ENCODE results near the gene ZBP1.

The ZBP1 gene

DNA sequence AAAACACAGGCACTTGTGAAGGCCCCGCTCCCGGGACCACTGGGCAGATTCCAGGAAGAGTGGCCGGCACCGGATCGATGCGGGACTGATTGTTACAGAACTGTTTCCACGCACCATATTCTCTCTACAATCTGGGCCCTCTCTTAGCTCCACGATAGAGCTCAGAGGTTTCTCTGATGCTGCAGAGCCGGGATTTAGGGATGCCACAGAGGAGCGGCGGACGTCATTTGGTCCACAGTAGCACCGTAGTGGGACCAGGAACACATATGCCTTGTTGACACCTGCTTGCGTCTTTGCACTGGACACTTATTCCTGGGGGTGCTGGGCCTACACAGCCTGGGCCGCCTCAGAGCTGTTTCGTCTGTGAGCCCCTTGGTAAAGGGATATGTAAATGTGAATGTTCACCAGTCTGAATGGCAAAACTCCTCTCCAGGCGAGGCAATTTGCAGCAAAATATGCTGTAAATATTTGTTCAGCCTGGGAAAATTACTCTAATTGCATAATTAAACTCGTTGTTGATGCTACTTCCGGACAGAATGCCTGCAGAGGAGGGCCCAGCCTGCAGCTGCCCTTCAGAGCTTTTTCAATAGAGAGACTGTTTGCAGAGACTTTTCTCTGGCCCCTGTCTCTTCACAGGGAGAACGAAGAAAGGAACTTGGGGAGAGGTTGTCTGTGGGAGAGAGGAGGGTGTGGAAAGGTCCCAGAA, 49.9 kb downstream of the ZBP1 start:
- no peak for DNase-seq

DNA sequence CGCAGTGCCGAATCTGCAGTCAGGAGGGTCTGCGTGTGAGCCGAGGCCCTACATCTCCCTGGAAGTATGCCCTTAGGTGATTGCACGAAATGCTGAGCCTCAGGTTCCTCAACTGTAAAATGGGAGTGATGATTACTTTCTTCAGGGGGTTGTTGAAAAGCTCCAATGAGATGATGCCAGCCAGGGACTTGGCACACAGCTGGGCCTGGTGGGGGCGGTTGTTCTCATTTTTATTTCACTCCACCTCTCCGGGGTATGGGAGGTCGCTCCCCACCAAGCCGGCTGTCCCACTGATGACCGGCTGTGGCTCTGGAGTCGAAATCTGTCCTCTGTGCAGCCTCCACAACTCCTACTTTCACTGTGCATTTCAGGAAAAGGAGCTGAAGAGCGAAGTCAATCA, 51.3 kb downstream of the ZBP1 start:
- no peak for DNase-seq

DNA sequence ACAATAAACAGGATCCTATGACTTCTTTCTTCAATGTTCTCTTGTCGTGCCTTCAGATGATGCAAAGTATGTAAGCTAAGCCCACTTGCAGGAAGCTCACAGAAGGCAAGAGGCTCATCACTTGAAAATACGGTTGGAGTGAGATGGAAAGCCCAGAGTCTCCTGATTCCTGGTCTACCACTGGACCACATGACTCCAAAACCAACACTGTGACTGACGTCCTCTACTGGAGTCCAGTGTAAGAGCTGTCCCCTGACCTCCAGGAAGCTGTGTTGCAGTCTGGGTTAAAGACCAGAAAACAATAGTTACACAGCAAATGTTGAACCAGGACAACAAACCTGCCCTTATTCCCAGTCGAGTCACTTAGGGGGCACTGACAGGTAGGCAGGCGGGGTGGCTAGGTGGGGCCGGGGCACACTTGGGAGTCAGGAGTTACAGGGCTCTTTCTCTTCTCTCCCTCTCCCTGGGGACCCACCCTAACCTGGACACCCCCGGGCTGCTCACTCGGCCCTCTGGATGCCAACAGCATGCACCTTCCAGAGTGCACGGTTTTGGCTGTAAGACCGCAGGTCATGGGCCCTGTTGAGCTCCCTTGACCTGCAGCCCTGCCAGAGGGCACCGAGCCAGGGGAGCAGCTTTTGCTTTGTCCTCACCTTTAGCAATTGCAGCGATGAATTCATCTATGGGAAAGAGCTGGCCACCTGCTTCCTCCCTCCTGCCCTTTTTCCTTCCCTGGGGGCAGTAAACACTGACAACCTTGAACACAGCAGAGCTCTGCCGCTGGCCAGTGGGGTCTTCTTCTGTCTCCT, 51.9 kb downstream of the ZBP1 start:
- DNase-seq, result no peak

DNA sequence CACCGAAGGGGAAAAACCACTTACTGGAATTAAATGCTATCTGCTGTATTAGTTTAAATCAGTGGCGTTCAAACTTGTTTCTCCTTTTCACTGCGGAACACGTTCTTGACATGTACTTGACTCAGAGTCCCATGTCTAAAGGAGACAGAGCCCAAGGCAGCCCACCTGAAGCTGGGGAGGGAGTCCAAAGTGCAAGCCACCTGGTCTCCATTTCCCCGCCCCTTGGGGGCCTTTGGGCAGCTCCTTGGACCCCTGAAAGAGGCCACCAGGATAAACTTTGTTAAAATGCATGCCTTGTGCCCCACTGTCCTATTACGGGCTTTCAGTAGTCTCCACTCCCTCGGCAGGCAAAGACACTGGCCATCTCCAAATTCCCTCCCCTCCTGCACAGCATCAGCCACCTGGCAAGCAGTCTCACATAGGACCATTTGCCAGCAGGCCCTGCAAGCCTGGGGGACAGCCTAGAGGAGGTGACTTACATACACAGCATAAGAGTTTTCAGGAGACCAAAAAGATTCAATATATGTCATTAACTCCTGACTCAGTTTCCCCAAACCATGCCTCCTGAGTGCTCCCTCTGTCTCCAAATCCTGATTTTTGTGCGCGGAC, 52.7 kb downstream of the ZBP1 start:
- no peak for DNase-seq

DNA sequence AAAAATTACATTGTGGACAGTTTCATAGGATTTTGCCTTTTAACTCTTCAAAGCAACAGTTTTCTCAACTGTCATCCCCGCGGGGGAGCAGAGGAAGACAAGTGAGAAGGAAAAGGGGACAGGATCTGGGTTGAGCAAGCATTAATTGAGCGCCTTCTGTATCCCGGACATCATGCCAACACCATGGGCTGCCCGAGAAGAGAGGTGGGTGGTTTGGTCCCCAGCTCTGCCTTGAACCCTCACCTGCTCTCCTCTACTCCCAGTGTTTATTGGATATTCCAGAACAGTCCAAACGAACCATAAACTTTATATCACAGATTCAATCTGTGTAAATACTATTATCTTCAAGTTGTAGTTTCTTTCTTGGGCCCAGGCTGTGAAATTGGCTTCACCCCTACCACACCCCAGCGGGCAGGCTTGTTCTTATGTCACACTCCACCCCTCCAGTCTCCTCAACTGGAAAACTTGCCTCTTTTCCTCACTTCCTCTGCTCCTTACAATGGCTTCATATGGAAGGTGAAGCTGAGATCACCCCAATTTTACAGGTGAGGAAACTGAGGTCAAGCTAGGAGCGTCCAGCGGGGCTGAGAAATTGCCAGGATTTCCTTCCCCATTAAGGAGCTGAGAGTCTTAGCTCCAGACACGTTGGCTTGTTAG, 53.3 kb downstream of the ZBP1 start:
- no peak for DNase-seq

DNA sequence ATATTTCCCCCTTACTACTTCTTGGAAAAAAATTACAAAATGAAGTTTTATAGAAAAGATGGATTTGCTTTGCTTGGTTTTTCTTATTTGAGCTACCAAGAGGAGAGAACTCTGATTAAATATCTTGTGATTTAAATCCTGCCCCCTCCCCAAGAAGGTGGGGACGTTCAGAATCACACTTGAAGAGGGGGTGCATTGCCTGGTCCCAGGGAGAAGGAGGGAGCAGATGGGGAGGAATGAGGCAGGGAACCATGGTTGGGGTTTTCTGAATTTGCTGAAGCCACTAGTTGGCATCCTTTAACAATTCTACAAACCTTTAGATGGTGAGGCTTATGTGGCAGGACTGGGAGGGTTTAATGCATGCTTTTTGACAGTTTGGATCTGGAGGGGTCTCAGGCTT, 53.8 kb downstream of the ZBP1 start:
- DNase-seq, result no peak

DNA sequence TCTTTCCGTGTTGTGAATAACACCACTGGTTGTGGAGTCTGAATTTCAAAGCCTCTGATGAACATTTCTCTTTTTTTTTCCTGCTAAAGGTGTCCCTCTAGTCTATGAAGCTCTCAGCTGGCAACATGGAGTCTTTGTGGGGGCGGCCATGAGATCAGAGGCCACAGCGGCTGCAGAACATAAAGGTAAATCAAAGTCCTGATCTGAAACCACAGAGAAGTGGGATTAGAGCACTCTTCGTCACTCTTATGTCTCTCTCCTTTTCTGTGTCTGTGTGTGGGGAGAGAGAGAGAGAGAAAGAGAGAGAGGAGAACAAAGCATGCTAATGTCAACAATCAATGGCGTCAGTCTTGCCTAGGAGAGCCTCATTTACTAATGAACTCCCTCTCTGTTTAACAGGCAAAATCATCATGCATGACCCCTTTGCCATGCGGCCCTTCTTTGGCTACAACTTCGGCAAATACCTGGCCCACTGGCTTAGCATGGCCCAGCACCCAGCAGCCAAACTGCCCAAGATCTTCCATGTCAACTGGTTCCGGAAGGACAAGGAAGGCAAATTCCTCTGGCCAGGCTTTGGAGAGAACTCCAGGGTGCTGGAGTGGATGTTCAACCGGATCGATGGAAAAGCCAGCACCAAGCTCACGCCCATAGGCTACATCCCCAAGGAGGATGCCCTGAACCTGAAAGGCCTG, 55.1 kb downstream of the ZBP1 start:
- DNase-seq, result no peak

DNA sequence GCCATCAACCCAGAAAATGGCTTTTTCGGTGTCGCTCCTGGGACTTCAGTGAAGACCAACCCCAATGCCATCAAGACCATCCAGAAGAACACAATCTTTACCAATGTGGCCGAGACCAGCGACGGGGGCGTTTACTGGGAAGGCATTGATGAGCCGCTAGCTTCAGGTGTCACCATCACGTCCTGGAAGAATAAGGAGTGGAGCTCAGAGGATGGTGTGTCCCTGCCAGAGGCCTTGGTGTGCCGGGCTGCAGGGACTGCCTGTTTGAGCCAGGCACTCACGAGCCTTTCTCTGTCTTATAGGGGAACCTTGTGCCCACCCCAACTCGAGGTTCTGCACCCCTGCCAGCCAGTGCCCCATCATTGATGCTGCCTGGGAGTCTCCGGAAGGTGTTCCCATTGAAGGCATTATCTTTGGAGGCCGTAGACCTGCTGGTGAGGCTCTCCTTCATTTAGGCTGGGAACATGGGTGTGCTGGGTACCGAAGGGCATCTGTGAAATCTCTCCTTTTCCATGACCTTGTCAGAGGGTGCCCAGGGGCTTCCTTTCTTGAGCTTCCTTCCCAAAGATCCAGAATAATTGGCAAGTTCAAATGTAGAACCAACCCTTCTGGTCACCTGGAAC, 55.9 kb downstream of the ZBP1 start:
- DNase-seq, result no peak

DNA sequence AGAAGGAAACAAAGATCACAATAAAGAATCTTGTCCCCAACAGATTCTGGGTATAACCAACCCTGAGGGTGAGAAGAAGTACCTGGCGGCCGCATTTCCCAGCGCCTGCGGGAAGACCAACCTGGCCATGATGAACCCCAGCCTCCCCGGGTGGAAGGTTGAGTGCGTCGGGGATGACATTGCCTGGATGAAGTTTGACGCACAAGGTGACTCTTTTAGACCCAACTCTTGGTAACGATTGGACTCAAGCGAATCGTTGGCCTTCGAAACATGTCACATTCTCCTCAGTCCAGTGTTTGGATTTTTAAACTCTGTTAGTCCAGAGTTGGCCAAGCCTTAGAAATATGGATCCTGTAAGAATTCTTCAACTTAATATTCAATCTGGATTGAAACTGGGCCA, 56.7 kb downstream of the ZBP1 start:
- no peak for DNase-seq

DNA sequence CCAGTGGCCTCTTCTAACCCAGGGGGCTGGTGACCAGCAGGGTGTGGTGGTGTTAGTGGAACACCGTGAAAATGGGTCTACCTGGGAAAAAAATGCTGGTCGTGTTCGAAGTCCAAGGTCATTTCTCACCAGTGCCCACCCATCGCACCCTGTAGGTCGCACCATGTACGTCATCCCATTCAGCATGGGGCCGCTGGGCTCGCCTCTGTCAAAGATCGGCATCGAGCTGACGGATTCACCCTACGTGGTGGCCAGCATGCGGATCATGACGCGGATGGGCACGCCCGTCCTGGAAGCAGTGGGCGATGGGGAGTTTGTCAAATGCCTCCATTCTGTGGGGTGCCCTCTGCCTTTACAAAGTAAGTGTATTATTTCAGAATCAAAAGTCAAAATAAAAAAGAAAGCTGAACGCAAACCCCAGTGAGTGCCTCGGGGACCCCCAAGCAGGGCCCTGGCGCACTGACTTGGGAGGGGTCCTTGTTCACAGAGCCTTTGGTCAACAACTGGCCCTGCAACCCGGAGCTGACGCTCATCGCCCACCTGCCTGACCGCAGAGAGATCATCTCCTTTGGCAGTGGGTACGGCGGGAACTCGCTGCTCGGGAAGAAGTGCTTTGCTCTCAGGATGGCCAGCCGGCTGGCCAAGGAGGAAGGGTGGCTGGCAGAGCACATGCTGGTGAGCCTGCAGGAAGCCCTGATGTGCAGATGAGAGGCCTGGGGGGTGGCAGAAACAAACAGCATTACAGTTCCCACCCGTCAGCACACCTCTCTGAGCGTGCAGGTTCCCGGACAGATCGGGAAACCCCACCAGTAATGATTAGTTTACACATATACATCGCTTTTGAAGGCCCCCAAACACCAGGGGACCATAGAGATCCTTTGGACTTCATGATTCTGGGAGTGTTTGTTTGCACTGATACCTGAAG, 57.4 kb downstream of the ZBP1 start:
- no peak for DNase-seq

DNA sequence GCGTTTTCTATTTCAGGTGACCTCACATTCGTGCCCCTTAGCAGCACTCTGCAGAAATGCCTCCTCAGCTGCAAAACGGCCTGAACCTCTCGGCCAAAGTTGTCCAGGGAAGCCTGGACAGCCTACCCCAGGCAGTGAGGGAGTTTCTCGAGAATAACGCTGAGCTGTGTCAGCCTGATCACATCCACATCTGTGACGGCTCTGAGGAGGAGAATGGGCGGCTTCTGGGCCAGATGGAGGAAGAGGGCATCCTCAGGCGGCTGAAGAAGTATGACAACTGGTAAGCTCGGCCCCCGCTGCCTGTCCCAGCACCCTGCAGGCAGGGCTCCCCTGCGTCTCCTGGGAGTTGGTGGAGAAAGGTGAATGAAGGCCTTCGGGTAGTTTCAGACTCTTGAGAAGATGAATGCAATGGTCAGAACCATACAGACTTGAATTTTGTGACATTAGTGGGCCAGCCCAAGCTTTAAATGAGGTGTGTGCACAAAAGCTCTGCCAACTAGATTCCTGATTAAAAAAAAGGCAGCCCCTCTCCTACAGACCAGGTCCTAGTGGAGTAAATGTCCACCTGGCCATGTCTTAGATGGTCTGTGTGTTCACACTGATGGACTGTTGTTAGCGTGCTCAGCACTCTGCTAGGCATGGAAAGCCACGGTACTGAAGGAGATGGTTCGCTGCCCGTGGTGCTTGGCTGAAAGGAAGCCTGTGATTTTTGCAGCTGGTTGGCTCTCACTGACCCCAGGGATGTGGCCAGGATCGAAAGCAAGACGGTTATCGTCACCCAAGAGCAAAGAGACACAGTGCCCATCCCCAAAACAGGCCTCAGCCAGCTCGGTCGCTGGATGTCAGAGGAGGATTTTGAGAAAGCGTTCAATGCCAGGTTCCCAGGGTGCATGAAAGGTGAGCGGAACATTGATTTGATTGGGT, 58.6 kb downstream of the ZBP1 start:
- DNase-seq, result no peak

DNA sequence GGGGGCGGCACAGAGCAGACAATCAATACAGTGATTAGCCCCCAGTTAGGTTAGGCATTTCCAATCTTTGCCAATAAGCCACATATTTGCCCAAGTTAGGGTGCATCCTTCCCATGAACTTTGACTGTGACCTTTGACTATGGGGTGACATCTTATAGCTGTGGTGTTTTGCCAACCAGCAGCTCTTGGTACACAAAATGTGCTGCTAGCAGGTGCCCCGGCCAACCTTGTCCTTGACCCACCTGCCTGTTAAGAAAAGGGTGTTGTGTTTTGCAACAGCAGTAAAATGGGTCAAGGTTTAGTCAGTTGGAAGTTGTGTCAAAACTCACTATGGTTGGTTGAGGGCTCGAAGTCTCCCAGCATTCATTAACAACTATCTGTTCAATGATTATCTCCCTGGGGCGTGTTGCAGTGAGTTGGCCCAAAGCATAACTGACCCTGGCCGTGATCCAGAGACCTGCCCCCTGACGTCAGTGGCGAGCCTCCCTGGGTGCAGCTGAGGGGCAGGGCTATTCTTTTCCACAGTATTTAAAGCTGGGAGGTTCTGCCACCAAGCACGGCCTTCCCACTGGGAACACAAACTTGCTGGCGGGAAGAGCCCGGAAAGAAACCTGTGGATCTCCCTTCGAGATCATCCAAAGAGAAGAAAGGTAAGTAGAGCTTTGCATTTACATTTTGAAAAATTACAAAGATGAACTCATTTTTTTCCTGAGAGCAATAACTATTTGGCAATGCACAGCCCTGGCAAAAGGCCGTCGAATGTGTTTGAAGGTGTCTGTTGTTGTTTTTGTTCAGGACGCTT, 59.5 kb downstream of the ZBP1 start, which contains the start of gene PCK1:
TSS of gene PCK1 (plus strand) at position 557 of the 802 bp plus-strand sequence. CDS start 302 bp downstream, outside the sequence.
- DNase-seq, result no peak

DNA sequence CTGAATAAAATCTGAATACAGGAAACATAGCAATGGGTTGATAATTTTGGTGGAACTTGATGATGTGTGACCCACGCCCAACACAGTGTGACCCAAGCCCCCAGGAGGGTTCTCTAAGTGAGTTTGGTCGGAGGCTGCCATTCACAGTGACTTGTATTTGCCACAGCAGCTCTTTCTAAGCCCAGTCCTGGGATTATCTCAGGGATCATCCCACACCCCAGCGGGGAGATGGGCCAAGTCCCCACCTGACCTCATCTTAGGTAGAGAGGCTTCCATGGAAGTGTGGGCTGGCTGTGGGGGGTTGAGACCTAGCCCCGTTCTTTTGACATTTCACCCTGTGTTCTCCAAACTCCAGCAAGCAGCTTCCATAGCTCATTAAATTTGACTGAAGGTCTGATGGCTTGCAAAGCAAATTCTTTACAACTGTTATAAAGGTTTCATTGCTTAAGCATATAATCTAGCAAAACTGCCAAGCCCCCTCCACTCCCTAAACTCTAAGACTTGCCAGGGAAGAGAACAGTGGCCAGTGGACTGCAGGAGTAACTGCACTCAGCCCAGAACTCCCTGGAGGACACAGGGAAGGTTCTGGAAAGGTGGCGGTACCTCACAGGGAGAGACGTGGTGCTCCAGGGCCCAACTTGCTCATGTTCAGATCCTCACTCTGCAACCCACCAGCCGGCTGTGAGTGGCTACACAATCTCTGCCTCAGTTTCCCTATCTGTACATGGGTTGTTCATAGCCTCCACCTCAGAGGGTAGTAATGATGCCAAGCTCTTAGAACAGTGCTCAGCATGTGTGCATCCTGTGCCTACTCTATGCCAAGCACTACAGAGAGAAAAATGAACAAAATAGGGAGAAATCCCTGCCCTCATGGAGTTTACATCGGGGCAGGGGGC, 60.3 kb downstream of the ZBP1 start:
- DNase-seq, result no peak

DNA sequence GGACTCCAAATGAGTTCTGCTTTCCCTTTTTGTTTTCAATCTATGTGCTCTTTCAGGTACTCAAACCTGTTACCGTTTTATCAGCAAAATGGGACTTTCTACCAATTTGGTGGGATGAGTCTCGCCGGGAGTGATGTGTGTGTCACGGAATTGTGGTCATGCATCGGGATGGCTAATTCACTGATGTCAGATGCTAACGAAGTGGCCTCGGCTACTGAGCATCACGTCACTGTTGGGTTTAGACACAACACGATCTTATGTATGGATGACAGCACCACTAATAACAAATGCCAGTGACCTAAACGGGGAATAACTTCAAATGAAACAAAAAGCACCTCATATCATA, 61.0 kb downstream of the ZBP1 start:
- no peak for DNase-seq

DNA sequence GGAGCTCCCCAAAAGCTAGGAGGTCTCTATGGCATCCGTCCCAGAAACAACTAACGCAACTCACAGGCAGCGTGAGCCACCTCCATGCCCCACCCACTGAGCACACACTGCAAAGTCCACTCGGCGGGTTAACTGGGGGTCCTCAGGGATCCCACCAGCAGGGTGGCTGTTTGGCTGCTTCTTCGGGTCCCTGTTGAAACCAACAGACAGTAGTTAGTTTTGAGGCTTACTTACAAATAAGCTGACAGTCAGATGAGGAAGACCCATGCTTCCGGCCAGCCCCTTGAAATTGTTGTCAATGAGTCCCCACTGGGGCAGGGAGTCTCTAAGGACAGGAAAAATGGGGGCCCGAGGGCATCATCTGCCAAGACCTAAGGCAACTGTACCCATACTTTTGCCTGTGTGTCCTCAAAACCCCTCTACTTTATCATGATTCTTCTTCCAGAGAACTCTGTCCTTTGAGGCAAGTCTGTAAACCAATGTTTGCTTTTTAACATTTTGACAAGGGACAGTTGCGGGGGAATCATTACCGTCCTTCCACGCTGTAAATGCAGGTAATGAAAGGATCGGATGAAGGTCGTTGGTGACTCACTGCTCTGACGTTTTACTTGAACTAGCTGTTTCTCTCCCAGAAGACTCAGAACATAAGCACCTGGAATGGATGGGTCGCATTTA, 61.5 kb downstream of the ZBP1 start:
- no peak for DNase-seq

DNA sequence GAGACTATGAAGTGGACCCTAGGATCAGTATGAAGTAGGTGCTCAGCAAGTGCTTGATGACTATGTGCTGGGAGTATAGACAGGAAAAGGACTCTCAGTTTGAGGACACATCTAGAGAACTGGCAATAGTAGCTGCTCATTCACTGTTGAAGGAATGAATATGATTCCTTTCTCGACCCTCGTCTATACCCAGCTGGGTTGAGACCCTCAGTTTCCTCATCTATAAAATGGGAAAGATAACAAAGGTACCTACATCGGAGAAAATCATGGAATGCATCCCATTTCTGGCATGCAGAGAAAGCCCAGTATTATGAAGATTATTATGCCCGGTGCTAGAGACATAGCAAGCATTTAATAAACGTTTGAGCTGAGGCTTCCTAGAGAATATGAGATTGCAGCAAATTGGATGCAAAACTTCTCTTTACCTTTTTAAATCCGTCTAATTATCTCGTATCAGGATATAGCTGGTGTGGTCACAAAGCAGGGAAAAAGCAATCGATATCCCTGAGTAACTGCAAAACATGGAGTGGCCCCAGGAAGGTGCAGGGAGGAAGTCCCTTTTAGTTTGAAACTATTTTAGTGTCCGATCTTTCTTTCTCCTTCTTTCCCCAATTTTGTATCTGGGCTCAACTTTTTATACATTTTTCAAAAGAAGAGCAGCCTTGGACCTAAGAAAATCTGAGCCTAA, 62.2 kb downstream of the ZBP1 start:
- no peak for DNase-seq

DNA sequence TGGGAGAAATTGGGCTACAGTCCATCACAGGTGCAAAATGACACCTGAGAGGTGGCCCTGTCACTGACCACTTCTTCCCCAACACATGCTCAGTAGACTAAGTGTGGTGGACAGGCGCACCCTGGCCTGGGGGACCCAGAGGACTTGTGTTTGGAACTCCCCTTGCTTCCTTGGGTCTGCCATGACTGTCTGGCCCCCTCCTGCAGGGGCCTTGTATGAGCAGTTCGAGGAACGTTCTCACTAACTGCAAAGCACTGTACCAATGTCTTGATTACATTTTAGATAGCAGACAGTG, 63.3 kb downstream of the ZBP1 start:
- no peak for DNase-seq
